Caco-2 (cell line): Measurements from ENCODE around the gene EPDR1. TPM values are rescaled to one million over a fixed set of nuclear protein-coding genes. Genes with fewer than 3 reads are reported as not detected.

Experiments used
- BruUV-seq: library from RNA; stranded (reverse); fragments of 400-500 nt; replicated peaks from 2 replicates; lab custom pipeline; 2021; lab: Mats Ljungman, UMichigan
- CTCF ChIA-PET: fragments of 300-600 bp; sonication (Branson Sonifier 250); formaldehyde crosslinking; loops from one replicate; lab custom pipeline; 2022; ENCODE audit warnings: antibody characterized with exemption; lab: Charles Lee
- POLR2A ChIA-PET: fragments of 300-600 bp; sonication (Branson Sonifier 250); formaldehyde crosslinking; loops from one replicate; lab custom pipeline; 2022; ENCODE audit warnings: antibody characterized with exemption; lab: Charles Lee
- DNase-seq, 2 experiments: peaks; one replicate each; pipeline versions ENCODE4 v3.0.0 to v3.0.0-alpha.2; 2020 to 2022
- H3K27me3 ChIP-seq: replicated peaks from 2 replicates; pipeline ENCODE4 v1.6.0; 2011; ENCODE audit warnings: low read length; ENCODE audit not compliant: control insufficient read depth, insufficient read depth
- H3K36me3 ChIP-seq: 2 replicates; pipeline ENCODE4 v1.5.1; 2011; ENCODE audit warnings: low read length; ENCODE audit not compliant: control insufficient read depth, insufficient read depth
- H3K4me1 ChIP-seq: fragments of 250-450 bp; sonication (Bioruptor Pico); 2 replicates; pipeline ENCODE4 v1.5.1; 2020; ENCODE audit warnings: mild to moderate bottlenecking
- H3K4me3 ChIP-seq: 2 replicates; pipeline ENCODE4 v1.5.1; 2011; ENCODE audit warnings: low read depth, mild to moderate bottlenecking, control low read depth, low read length
- H3K9me3 ChIP-seq: fragments of 250-450 bp; sonication (Bioruptor Pico); 2 replicates; pipeline ENCODE4 v1.5.1; 2020; ENCODE audit warnings: mild to moderate bottlenecking, moderate library complexity
- H3K27ac Mint-ChIP-seq: one replicate; pipeline ENCODE4 v1.8.0; 2022; ENCODE audit warnings: mixed read lengths; ENCODE audit not compliant: unreplicated experiment
- H3K27me3 Mint-ChIP-seq: one replicate; pipeline ENCODE4 v1.8.0; 2022; ENCODE audit warnings: mixed read lengths; ENCODE audit not compliant: insufficient read depth, unreplicated experiment
- H3K36me3 Mint-ChIP-seq: one replicate; pipeline ENCODE4 v1.8.0; 2022; ENCODE audit warnings: mild to moderate bottlenecking, mixed read lengths; ENCODE audit not compliant: insufficient read depth, unreplicated experiment
- H3K4me1 Mint-ChIP-seq: one replicate; pipeline ENCODE4 v1.8.0; 2022; ENCODE audit warnings: low read depth, mixed read lengths; ENCODE audit not compliant: unreplicated experiment
- H3K4me3 Mint-ChIP-seq: one replicate; pipeline ENCODE4 v1.8.0; 2022; ENCODE audit warnings: mild to moderate bottlenecking, moderate library complexity, mixed read lengths; ENCODE audit not compliant: unreplicated experiment
- H3K9me3 Mint-ChIP-seq: one replicate; pipeline ENCODE4 v1.8.0; 2022; ENCODE audit warnings: mixed read lengths; ENCODE audit not compliant: unreplicated experiment
- intact Hi-C: fragments of 100-400 bp; cut with micrococcal nuclease; formaldehyde crosslinking; loops from one replicate; pipeline ENCODE4 v1.10.0; 2022; ENCODE audit not compliant: unreplicated experiment
- total RNA-seq: library from RNA; stranded (reverse); gene quantifications from 2 replicates; pipeline ENCODE4 v1.2.3, GENCODE V29; 2022
- TF ChIP-seq, protein P1 (sequence below), 2 experiments: fragments of 200-600 bp in 1 of 2; IDR thresholded peaks; 1 replicate in 1 of 2; 2 replicates in 1 of 2; pipeline versions ENCODE4 v1.5.1 to v1.8.0; 2011 to 2022; ENCODE audit warnings: antibody characterized with exemption in 1 of 2, control low read depth in 1 of 2, inconsistent platforms in 1 of 2, low read depth in 1 of 2, low read length in 1 of 2, mild to moderate bottlenecking in 1 of 2, moderate library complexity in 1 of 2; ENCODE audit not compliant: insufficient read depth in 1 of 2, severe bottlenecking in 1 of 2, unreplicated experiment in 1 of 2

Gene EPDR1
- total RNA-seq, 1 experiment from 2014 or later, result 0.25 TPM

DNA sequence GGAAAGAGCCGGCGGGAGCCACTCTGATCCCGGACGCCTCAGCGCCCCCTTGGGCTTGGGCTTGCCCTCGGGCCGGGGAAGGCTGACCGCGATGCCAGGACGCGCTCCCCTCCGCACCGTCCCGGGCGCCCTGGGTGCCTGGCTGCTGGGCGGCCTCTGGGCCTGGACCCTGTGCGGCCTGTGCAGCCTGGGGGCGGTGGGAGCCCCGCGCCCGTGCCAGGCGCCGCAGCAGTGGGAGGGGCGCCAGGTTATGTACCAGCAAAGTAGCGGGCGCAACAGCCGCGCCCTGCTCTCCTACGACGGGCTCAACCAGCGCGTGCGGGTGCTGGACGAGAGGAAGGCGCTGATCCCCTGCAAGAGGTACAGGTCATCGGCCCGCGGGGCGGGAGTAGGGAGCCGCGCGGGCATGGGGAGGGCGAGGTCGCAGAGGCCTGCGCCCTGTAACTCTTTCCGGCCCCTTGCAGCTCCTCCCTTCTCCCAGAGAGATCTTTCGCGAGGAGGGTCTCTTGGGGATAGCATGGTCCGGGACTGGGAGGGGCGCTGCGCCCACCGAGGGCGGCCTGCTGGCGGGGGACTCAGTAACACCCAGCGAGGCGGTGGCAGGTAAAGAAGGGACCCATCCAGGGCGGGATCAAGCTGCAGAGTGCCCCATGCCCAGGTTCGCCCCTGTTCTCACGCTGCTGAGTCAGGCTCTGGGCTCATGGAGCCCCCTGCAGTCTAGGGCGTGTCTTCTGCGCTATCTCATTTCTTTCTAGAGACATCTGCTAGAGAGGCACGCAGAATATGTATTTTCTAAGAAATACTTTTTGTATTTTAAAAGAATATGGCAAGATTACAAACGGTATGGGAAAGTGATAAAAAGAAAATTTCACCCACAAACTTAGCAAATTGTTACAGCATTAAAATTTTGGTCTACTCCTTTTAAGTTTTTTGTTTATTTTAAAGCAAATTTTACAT, 687 bp downstream of the EPDR1 start:
- peaks cover 6% of the 10 kb centered on the region for H3K4me1 Mint-ChIP-seq
- peaks cover 8% of the 10 kb centered on the region; the same call in 1 of the 2 replicates for H3K4me1 ChIP-seq
- intact Hi-C loops, result no loop called here
- DNase-seq, result peak in 1 of 2 experiments; percentile 12
- TF ChIP-seq, protein P1, sequence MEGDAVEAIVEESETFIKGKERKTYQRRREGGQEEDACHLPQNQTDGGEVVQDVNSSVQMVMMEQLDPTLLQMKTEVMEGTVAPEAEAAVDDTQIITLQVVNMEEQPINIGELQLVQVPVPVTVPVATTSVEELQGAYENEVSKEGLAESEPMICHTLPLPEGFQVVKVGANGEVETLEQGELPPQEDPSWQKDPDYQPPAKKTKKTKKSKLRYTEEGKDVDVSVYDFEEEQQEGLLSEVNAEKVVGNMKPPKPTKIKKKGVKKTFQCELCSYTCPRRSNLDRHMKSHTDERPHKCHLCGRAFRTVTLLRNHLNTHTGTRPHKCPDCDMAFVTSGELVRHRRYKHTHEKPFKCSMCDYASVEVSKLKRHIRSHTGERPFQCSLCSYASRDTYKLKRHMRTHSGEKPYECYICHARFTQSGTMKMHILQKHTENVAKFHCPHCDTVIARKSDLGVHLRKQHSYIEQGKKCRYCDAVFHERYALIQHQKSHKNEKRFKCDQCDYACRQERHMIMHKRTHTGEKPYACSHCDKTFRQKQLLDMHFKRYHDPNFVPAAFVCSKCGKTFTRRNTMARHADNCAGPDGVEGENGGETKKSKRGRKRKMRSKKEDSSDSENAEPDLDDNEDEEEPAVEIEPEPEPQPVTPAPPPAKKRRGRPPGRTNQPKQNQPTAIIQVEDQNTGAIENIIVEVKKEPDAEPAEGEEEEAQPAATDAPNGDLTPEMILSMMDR (IDR thresholded peaks at IDR 0.05; ENCODE audit: insufficient read depth in 1 of 2, low read depth in 1 of 2, low read length in 1 of 2, severe bottlenecking in 1 of 2, unreplicated experiment in 1 of 2), result no peak
- H3K4me3 Mint-ChIP-seq, result peak overlapping the region; percentile 65
- H3K9me3 ChIP-seq, result no peaks in the 10 kb centered on the region
- POLR2A ChIA-PET, result no interaction called here
- no peaks in the 10 kb centered on the region for H3K36me3 Mint-ChIP-seq
- no peak overlapping the region for H3K27ac Mint-ChIP-seq
- H3K4me3 ChIP-seq, result peak overlapping the region; percentile 11
- H3K27me3 Mint-ChIP-seq, result peaks cover 28% of the 10 kb centered on the region
- H3K9me3 Mint-ChIP-seq, result no peaks in the 10 kb centered on the region
- H3K36me3 ChIP-seq, result no peaks in the 10 kb centered on the region
- H3K27me3 ChIP-seq, result no peaks in the 10 kb centered on the region; the same call in none of the 2 replicates
- no TSS peak for BruUV-seq
- CTCF ChIA-PET, result no interaction called here

DNA sequence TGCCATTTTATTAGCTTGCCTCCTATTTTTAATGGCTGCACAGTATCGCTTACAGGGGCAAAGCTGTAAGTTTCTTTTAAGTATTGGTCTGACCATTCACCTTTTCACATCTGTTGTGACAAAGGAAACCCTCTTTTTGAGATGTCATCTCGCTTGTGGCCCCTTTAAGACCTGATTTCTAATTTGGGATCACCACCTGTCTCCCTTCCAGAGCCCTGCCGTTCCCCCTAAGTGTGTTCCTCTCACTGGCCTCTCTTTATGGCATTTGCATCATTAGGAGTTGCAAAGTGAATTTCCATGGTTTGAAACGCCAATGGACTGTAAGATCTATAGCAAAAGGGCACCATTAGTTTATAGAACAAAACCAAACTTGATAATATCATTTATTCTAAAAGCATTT, 1.4 kb downstream of the EPDR1 start:
- Histone ChIP-seq H3K4me3 (no peak overlapping the region), H3K4me1 (0 out of 2 replicates have a peak, but pooled peaks cover 4% of the 10 kb centered on the region), H3K36me3 (no peaks in the 10 kb centered on the region), H3K9me3 (no peaks in the 10 kb centered on the region), H3K27me3 (no peaks in the 10 kb centered on the region; the same call in 1 of the 2 replicates)
- CTCF ChIA-PET, result no interaction called here
- H3K27ac Mint-ChIP-seq, result no peak overlapping the region
- H3K36me3 Mint-ChIP-seq, result no peaks in the 10 kb centered on the region
- no peak overlapping the region for H3K4me3 Mint-ChIP-seq
- H3K4me1 Mint-ChIP-seq, result peaks cover 6% of the 10 kb centered on the region
- DNase-seq, result no peak
- BruUV-seq, result no TSS peak
- intact Hi-C loops, result no loop called here
- POLR2A ChIA-PET, result no interaction called here
- TF ChIP-seq, protein P1 (IDR thresholded peaks at IDR 0.05; ENCODE audit: insufficient read depth in 1 of 2, low read depth in 1 of 2, low read length in 1 of 2, severe bottlenecking in 1 of 2, unreplicated experiment in 1 of 2), result no peak
- H3K27me3 Mint-ChIP-seq, result peaks cover 26% of the 10 kb centered on the region
- H3K9me3 Mint-ChIP-seq, result no peaks in the 10 kb centered on the region

DNA sequence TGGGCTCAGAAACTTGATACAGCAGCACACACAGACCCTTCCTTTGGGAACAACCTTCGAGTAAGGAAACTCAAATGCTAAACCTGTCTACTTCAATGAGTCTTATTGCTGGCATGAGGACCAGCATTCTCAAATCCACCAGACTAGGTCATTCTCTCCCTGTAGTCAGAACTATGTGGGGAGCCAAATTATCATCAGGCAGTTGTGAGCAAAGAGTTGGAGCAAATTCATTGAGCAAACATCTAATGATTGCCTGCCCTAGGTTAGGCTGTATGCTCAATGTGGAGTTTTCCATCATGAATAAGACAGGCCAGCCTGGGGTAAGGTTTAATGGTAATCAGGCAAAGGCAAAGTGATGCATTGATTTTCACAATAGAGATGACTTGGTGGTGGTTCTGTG, 3.6 kb downstream of the EPDR1 start:
- H3K27me3 Mint-ChIP-seq, result peaks cover 23% of the 10 kb centered on the region
- no peak overlapping the region for H3K4me3 Mint-ChIP-seq
- TF ChIP-seq, protein P1 (IDR thresholded peaks at IDR 0.05; ENCODE audit: insufficient read depth in 1 of 2, low read depth in 1 of 2, low read length in 1 of 2, severe bottlenecking in 1 of 2, unreplicated experiment in 1 of 2), result no peak
- Histone ChIP-seq H3K36me3 (no peaks in the 10 kb centered on the region), H3K4me1 (0 out of 2 replicates have a peak, but pooled peaks cover 4% of the 10 kb centered on the region), H3K4me3 (no peak overlapping the region), H3K27me3 (no peaks in the 10 kb centered on the region), H3K9me3 (no peaks in the 10 kb centered on the region)
- no peaks in the 10 kb centered on the region for H3K36me3 Mint-ChIP-seq
- intact Hi-C loops, result no loop called here
- H3K4me1 Mint-ChIP-seq, result peaks cover 6% of the 10 kb centered on the region
- ChIA-PET CTCF (no interaction called here), POLR2A (no interaction called here)
- no peak overlapping the region for H3K27ac Mint-ChIP-seq
- no peak for DNase-seq
- BruUV-seq, result no TSS peak
- no peaks in the 10 kb centered on the region for H3K9me3 Mint-ChIP-seq
